ENCODE data around the gene NEURL3.

NEURL3 gene

DNA sequence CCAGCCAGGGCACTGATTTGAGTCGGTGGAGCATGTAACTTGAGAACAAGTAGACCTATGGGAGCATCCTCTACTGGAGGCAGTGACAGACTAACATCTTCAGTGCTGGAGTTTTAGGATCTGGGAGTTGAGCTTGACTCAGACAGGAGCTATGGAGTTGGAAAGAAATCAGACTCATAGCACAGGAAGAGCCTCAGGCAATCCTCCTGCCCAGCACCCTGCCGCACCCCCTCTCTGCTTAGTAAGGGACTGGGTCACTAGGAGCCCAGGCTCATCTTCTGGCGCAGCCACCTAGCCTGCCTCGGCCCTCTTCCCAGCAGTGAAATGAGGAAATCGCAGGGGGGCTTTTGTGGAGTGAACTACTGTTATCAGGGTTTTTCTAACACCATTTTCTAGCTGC is 35.0 kb upstream of the NEURL3 start:
- no peak for DNase-seq (ENCODE audit: low spot score)

- DNase-seq (ENCODE audit: low spot score): no peak
Observed at GRCh38 chr2:96539215-96539920, 34.2 kb upstream of the NEURL3 start.

DNA sequence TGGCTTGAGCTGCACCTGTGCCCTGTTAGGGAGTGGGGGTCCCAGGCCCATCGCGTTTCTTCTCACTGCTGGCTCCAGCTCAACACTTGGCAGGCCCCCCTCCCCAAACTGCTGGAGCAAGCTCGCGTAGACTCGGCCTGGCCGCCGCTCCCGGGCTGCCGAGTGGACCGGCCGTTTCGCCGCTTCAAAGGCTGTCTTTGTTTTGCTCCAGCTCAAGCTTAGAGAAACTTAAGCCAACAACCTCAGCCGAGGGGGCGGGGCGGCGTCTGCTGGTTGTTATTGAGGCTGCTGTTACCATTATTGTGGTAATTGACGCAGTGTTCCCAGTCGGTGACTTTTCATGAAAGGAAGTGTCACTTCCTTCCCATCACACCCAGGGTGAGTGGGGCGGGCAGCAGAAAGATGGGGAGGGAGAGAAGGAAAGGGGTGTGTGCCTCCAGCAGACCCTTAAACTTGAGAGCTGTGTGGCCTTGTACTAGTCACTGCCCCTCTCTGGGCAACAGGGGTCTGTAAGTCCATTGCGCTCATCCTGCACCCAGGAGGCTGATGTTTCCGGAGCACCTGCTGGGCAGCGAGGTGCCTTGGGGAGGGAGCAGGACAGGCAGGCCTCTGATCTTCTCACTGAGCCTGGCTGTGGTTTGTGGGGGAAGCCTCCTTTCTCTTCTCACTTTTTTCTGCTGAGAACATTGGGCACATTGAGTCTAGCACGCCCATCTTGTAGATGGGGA is 33.5 kb upstream of the NEURL3 start:
- no peak for DNase-seq (ENCODE audit: low spot score)

DNA sequence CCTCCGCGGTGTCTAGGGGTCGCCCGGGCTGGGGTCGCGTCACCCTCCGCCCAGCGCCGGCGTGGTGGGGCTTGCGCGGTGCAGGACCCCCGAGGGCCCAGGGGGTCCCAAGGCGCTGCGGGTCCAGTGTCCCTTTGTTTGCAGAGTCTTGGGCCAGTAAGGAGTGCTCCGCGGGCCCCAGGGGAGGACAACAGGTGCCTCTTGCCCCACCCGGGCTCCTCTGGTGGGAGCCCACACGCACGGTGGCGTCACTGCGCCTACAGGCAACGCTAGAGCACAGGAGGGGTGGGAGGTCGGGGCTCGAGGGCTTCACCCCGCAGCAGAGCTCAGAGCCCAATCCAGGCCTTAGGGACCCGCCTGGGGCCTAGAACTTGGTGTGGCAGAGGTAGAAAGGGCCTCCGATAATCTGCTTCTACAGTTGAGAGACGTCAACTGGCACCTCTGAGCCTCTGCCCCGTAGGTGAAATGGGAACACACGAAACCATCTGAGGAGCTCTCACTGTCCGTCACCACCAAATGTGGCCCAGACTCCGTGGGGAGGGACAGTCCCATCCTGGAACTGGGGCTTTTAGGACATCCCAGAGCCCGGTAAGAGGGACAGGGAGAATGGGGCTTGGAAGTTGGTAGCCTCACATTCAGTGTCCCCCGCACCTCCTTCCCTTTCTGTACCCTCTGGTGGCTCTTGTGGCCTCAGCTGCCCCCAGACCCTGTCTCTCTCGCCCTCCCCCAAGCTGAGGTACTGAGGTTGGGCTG is 32.8 kb upstream of the NEURL3 start:
- no peak for DNase-seq (ENCODE audit: low spot score)

DNA sequence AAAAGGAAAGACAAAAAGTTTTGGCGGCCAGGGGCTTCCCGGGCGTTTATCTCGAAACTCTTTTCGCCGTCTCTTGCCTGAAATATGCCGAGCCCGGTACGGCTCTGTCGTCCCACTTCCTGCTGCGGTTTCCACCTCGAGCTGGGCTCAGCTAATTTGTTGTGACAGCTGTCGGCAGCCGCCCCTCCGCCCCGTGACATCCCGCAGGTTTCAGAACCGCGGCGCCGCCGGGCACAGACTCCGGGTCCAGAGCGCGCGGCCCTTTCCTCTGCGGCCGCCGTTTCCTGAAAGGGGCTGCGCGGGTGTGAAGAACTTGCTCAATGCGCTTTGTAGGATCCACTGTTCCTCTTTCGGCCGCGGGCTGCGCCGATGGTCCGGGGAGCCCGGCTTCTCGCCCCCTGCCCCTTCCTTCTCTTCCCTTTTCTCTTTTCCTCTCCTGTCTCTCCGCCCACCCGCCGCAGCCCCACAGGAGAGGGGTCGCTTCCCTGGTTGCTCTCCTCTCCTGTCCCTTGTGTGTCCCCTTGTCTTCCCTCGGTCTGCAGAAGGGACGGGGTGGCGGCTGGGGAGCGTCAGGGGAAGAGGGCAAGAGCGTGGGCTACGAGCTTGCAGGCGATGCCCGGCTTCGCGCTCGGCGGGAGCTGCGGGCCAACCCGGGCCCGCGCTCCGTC is 32.0 kb upstream of the NEURL3 start:
- DNase-seq (ENCODE audit: low spot score): no peak

- peak; percentile 89 for DNase-seq (ENCODE audit: low spot score)
Observed at GRCh38 chr2:96536445-96537065, 31.4 kb upstream of the NEURL3 start, which contains the start of gene ARID5A. Gene ARID5A, plus strand, starts transcription at chr2:96536752. Its CDS starts 75 bp downstream, at chr2:96536827.

- DNase-seq (ENCODE audit: low spot score): no peak
Observed at GRCh38 chr2:96535331-96535730, 30.2 kb upstream of the NEURL3 start.

DNA sequence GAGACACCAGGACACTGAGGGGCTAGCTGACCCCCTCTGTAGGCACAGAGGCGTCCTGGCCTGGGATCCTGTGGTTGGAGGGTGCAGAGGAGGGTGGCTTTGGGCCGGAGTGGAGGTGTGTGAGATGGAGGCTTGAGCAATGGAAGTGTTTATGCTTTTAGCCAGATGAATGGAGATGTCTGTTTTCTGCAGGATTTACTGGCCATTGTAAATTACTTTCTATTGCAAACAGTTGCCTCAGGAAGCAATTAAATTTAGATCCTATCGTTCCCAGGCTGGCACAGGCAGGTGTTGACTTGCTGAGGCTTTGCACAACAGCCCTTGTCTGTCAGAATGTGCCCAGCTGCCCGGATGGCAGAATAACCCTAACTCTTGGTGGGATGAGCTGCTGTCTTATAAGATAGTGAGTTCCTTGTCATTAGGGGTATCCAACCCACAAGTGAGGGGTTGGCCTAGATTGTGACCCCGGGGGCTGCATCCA is 29.6 kb upstream of the NEURL3 start:
- no peak for DNase-seq (ENCODE audit: low spot score)

DNA sequence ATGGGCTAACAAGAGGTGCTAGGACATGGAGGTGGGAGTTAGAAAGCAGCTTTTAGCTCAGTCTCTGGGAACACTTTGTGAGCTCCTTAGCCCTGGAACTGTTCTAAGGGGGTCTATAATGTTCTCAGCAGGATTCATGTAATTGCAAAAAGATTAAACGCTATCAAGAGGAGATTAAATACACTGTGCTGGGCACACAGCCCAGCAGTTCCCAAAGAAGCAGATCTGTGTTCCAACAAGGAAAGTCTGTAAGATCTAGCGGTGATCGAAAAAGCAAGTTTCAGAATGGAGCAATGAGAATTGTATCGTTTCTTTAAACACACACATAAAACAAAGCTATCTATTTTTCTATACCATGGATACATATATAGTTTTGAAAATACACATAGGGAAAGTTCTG is 29.0 kb upstream of the NEURL3 start:
- DNase-seq (ENCODE audit: low spot score): no peak

GRCh38 chr2:96533292-96534073 is 28.3 kb upstream of the NEURL3 start:
- no peak for DNase-seq (ENCODE audit: low spot score)

GRCh38 chr2:96532641-96533291 is 27.6 kb upstream of the NEURL3 start:
- no peak for DNase-seq (ENCODE audit: low spot score)

DNA sequence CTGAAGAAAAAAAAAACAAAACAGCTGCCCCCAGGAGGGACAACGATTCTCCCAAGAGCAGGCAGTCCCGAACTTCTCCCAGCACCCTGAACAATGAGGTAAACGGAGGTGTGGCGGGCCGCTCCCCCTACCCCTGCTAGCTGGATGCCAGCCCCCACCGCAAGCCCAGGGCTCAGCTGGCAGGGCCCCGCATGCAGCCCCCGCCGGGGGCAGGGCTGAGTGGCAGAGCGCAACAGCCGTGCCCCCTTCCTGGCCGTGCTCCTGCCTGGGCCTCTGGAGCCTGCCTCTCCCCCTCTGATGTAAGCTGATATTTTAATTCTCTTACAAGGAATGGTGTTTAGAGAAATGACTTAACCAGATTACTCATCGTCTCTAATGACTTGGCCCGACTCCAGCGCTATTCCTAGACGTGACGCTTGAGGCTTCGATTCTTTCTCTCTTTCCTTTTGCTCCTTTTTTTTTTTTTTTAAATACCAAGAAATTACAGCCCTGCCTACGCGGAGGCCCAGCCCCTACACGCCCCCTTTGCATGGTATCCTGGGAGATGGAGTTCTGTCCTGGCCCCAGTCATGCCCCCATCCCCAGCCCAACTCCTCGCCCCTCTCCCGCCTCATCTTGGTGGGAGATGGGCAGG is 26.8 kb upstream of the NEURL3 start:
- peak; percentile 76 for DNase-seq (ENCODE audit: low spot score)

DNA sequence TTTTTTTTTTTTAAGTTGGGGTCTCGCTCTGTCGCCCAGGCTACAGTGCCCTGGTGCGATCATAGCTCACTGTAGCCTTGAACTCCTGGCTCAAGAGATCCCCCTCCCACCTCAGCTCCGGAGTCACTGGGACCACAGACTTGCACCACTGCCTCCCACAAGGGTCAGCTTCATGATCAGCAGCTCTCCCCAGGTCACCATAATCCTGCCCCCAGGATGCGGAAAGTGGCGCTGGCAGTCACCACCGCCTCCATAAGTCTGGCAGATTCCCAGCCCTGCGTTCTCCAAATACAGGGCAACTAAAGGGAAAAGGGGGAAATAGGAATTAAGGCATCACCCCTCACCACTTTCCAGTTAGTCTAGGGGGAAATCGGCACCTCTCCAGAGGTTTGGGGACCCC is 26.2 kb upstream of the NEURL3 start:
- no peak for DNase-seq (ENCODE audit: low spot score)

GRCh38 chr2:96530474-96531357 is 25.6 kb upstream of the NEURL3 start:
- no peak for DNase-seq (ENCODE audit: low spot score)

DNA sequence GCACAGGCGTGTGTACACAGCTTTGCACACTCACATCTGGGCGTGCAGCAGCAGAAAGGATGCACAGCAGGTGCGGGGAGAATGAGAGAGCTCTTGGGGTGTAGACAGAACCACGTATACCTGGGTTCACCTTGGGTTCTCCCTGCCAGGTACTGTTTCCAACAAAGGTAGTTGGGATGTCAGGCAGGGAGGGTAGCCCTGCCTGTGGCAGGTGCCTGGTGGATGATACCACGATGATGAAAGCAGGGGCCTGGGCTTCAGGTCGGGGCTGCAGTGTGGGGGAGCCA is 24.9 kb upstream of the NEURL3 start:
- no peak for DNase-seq (ENCODE audit: low spot score)

- no peak for DNase-seq (ENCODE audit: low spot score)
Observed at GRCh38 chr2:96529376-96530143, 24.4 kb upstream of the NEURL3 start.

DNA sequence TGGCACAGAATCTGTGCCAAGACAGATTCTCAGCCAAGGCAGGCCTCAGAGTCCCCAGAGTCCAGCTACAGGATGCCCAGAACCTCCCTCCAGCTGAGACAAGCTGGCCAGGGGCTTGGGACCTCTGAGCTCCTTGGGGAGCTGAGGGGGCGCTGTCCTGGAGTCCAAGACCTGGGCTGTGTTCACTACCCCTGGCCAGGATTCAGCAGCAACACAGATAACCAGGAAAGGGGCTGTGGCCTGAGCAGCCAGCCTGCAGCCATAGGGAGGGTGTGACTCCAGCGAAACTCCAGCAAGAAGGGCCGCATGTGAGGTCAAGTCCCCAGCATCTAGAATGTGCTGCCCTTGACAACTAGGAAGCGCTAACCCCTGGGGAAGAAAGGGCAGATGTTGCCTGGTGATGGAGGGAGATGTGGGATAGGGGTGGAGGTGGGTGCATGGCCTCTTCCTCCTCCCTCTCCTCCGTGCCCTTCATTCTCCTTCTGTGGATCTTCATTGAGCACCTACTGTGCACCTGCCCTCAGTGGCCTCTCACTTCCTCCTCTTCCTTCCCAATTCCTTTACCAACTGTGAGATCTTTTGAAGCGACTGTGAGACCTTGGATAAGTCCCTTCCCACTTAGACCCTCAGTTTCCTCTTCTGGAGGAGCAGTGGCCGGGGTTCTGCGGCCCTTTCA is 23.7 kb upstream of the NEURL3 start:
- DNase-seq (ENCODE audit: low spot score): no peak

Data from SK-N-DZ (cell line).